DOHH2 (cell line): ENCODE results near the gene TSC22D3.

Experiments used
- H3F3A ChIP-seq: fragments of 200-600 bp; sonication (generic), shearing (Covaris generic); 2 replicates; pipeline ENCODE4 v1.6.0; 2016; ENCODE audit warnings: antibody characterized with exemption, mild to moderate bottlenecking; ENCODE audit not compliant: control insufficient read depth, insufficient read depth
- H3K27ac ChIP-seq: fragments of 200-600 bp; sonication (generic); 2 replicates; pipeline ENCODE4 v1.5.1; 2014; ENCODE audit warnings: low read depth, mild to moderate bottlenecking, low read length, moderate library complexity
- H3K27me3 ChIP-seq: fragments of 200-600 bp; sonication (generic); 2 replicates; pipeline ENCODE4 v1.6.1; 2014; ENCODE audit warnings: mild to moderate bottlenecking, low read length, mixed read lengths; ENCODE audit not compliant: control insufficient read depth
- H3K36me3 ChIP-seq: fragments of 200-600 bp; sonication (generic); 2 replicates; pipeline ENCODE4 v1.6.1; 2014; ENCODE audit warnings: mild to moderate bottlenecking, low read length, moderate library complexity, mixed read lengths; ENCODE audit not compliant: control insufficient read depth
- H3K4me1 ChIP-seq: fragments of 200-600 bp; sonication (generic); 2 replicates; pipeline ENCODE4 v1.6.1; 2014; ENCODE audit warnings: mild to moderate bottlenecking, low read length, mixed read lengths; ENCODE audit not compliant: control insufficient read depth
- H3K4me2 ChIP-seq: fragments of 200-600 bp; sonication (generic); 2 replicates; pipeline ENCODE4 v1.6.0; 2014; ENCODE audit warnings: mild to moderate bottlenecking, low read length, moderate library complexity
- H3K4me3 ChIP-seq: fragments of 200-600 bp; sonication (generic); 2 replicates; pipeline ENCODE4 v1.5.1; 2014; ENCODE audit warnings: mild to moderate bottlenecking, low read length, mixed read lengths
- H3K79me2 ChIP-seq: fragments of 200-600 bp; sonication (generic); 2 replicates; pipeline ENCODE4 v1.6.1; 2014; ENCODE audit warnings: mild to moderate bottlenecking, low read length, mixed read lengths; ENCODE audit not compliant: control insufficient read depth
- H3K9me2 ChIP-seq: fragments of 200-600 bp; sonication (generic); replicated peaks from 2 replicates; pipeline ENCODE4 v1.6.1; 2014; ENCODE audit warnings: mild to moderate bottlenecking, low read length, mixed read lengths; ENCODE audit not compliant: control insufficient read depth
- H3K9me3 ChIP-seq: fragments of 200-600 bp; sonication (generic); 2 replicates; pipeline ENCODE4 v1.6.1; 2014; ENCODE audit warnings: antibody characterized with exemption, low read length, mixed read lengths; ENCODE audit not compliant: control insufficient read depth, insufficient read depth
- H4K20me1 ChIP-seq: fragments of 200-600 bp; sonication (generic); 2 replicates; pipeline ENCODE4 v1.6.0; 2014; ENCODE audit warnings: low read depth, mild to moderate bottlenecking, antibody characterized with exemption, low read length, moderate library complexity; ENCODE audit not compliant: control insufficient read depth, insufficient read depth
- EZH2phosphoT487 ChIP-seq: fragments of 200-600 bp; sonication (generic); IDR thresholded peaks from 2 replicates; pipeline ENCODE4 v1.6.1; 2017; ENCODE audit warnings: borderline replicate concordance, mild to moderate bottlenecking, antibody characterized with exemption, low read length, moderate library complexity, mixed read lengths
- TF ChIP-seq, protein P1 (sequence below): fragments of 200-600 bp; sonication (generic); IDR thresholded peaks from one replicate; pipeline ENCODE4 v1.5.1; 2014; ENCODE audit warnings: antibody characterized with exemption, mild to moderate bottlenecking, low read depth, low read length; ENCODE audit not compliant: poor library complexity, severe bottlenecking

The TSC22D3 gene

DNA sequence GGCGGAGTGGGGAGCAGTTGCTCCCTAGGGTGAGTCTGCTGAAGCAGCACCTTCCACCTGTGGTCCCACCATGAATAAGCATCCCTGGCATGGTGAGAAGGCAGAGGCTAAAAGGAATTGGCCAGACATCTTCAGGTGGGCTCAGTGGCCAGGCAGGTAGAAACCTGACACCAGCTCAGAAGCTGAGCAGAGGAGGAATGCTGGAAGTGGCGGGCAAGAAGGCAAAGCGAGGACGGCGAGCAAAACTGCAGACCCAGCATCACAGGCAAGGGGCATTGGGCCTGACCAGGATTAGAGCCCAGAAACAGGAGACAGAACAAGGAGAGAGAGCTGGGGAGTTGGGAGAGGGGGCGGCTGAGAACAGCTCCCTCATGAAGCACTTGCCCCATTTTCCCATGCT is 25.3 kb downstream of the TSC22D3 start:
- no peaks in the 10 kb centered on the region for H3K36me3 ChIP-seq
- no peaks in the 10 kb centered on the region for H3K9me3 ChIP-seq
- H3K27ac ChIP-seq, result no peak overlapping the region
- no peaks in the 10 kb centered on the region for H3K4me1 ChIP-seq
- H3K4me3 ChIP-seq, result no peak overlapping the region
- no peaks in the 10 kb centered on the region for H3K9me2 ChIP-seq
- no peak overlapping the region for H3K4me2 ChIP-seq
- H3K27me3 ChIP-seq, result no peaks in the 10 kb centered on the region
- no peaks in the 10 kb centered on the region for H3F3A ChIP-seq
- no peak for TF ChIP-seq EZH2phosphoT487
- TF ChIP-seq, protein P1, sequence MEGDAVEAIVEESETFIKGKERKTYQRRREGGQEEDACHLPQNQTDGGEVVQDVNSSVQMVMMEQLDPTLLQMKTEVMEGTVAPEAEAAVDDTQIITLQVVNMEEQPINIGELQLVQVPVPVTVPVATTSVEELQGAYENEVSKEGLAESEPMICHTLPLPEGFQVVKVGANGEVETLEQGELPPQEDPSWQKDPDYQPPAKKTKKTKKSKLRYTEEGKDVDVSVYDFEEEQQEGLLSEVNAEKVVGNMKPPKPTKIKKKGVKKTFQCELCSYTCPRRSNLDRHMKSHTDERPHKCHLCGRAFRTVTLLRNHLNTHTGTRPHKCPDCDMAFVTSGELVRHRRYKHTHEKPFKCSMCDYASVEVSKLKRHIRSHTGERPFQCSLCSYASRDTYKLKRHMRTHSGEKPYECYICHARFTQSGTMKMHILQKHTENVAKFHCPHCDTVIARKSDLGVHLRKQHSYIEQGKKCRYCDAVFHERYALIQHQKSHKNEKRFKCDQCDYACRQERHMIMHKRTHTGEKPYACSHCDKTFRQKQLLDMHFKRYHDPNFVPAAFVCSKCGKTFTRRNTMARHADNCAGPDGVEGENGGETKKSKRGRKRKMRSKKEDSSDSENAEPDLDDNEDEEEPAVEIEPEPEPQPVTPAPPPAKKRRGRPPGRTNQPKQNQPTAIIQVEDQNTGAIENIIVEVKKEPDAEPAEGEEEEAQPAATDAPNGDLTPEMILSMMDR, result no peak
- H4K20me1 ChIP-seq, result no peaks in the 10 kb centered on the region
- H3K79me2 ChIP-seq, result no peaks in the 10 kb centered on the region

DNA sequence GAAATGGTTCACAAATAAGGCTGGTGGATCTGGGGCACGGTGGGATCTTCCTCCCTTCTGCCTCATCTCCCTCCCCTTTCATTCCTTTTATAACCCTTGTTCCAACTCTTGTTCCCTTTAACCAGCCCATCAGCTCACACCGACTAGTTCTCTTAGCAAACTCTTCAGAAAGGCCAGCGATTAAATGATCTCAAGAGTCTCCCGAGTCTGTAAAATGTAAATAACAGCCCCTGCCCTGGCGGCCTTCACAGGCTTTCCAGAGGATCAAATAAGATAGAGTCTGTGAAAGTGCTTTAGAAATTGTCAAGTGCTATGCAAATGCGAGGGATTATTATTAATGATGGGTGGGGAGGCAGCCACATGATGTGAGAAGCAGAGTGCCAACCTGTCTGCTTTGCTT is 27.1 kb downstream of the TSC22D3 start:
- Histone ChIP-seq H3K4me3 (no peak overlapping the region), H3K4me1 (no peaks in the 10 kb centered on the region), H3K9me2 (no peaks in the 10 kb centered on the region), H3K9me3 (no peaks in the 10 kb centered on the region), H4K20me1 (no peaks in the 10 kb centered on the region), H3K27ac (no peak overlapping the region), H3K36me3 (no peaks in the 10 kb centered on the region), H3K4me2 (no peak overlapping the region), H3K79me2 (no peaks in the 10 kb centered on the region), H3K27me3 (no peaks in the 10 kb centered on the region), H3F3A (no peaks in the 10 kb centered on the region)
- TF ChIP-seq EZH2phosphoT487, result no peak
- TF ChIP-seq, protein P1, result no peak

DNA sequence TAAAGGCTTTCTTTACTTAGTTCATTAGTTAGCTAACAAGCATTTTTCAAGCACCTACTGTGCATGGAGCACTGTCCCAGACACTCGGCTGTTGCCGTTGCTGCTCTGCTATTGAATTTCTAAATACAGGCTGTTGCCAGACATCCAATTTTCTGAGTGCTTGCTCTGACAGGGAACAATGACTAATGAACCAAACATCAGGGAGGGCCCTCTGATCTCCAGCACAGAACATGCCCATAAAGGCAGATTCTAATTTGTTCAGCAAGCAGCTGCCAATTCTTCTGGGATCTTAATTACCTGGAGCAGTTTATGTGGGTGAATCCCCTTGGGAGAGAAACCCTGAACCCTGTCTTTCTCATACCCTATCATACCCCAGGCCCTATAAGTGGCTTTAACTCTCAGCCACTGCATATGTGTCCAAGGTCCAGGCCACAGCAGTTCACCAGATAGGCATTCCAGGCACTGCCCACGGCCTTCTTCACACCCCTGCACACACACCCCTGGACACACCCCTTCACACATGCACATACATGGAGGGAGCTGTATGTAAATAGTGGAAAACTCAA is 27.9 kb downstream of the TSC22D3 start:
- Histone ChIP-seq H3K4me3 (no peak overlapping the region), H3K9me2 (no peaks in the 10 kb centered on the region), H3K79me2 (no peaks in the 10 kb centered on the region), H3K27ac (no peak overlapping the region), H4K20me1 (no peaks in the 10 kb centered on the region), H3K27me3 (no peaks in the 10 kb centered on the region), H3F3A (no peaks in the 10 kb centered on the region), H3K36me3 (no peaks in the 10 kb centered on the region), H3K9me3 (no peaks in the 10 kb centered on the region), H3K4me2 (no peak overlapping the region), H3K4me1 (peaks cover under 1% of the 10 kb centered on the region)
- TF ChIP-seq, protein P1, result no peak
- TF ChIP-seq EZH2phosphoT487, result no peak

DNA sequence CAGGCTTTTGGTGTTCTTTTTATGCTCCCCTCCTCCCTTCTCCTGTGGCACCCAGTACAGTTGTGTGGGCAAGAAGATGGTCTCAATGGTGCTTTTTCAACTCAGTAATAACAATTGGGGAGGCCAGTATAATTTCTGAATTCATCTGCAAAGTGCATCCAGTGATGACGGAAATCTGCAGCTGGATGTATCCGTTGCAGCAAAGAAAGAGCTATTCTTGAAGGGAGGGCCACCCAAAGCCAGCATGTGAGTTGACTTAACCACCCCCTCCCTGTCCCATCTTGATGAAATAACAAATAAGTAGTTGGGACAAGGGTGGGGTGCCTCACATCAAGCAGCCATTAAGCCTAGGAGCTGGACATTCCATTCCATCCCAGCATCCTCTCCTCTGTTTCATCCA is 30.7 kb downstream of the TSC22D3 start:
- Histone ChIP-seq H3K36me3 (no peaks in the 10 kb centered on the region), H3K4me2 (no peak overlapping the region), H3K27ac (no peak overlapping the region), H3F3A (no peaks in the 10 kb centered on the region), H3K27me3 (no peaks in the 10 kb centered on the region), H3K4me1 (peaks cover 16% of the 10 kb centered on the region), H3K9me3 (no peaks in the 10 kb centered on the region), H3K9me2 (no peaks in the 10 kb centered on the region), H3K79me2 (no peaks in the 10 kb centered on the region), H3K4me3 (no peak overlapping the region), H4K20me1 (no peaks in the 10 kb centered on the region)
- TF ChIP-seq, protein P1, result no peak
- no peak for TF ChIP-seq EZH2phosphoT487
